Femur (tissue), 1 donor: ENCODE measurements around the gene IP6K1.
"Not testable (repeated sequence)": the region's sequence is repeated elsewhere in the genome, so short reads cannot be mapped to it uniquely, and the experiment has no call there.

Source experiments
- DNase-seq: peaks from one replicate; pipeline ENCODE4 v3.0.0-alpha.2; 2017

Gene IP6K1

DNA sequence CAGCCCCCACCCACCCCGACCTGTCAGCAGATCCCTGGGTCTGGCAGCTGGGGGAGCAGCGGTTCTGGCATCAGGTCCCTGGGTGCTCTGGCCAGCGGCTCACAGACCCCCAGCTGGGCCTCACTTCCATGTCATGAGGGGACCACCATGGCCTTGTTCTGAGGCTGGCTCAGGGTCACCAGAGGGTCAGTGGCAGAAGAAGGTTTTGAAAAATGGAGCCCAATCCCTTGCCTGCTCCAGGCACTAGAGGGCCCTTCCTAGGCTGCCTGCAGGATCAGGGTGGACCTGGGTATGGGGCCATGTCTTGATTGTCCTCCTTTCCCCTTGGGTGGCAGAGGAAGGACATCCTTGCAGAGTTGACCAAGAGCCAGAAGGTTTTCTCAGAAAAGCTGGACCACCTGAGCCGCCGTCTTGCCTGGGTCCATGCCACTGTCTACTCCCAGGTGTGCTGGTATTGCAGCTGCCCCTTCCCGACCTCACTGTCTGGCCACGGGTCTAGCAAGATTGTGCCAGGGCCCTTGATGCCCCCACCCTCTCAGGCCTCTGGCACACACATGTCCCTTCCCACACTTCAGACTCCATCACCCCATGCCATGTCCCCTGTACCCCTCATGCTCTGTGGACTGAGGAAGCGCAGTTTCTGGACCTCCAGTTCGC lies 79.8 kb downstream of the IP6K1 start:
- DNase-seq: no peak

DNA sequence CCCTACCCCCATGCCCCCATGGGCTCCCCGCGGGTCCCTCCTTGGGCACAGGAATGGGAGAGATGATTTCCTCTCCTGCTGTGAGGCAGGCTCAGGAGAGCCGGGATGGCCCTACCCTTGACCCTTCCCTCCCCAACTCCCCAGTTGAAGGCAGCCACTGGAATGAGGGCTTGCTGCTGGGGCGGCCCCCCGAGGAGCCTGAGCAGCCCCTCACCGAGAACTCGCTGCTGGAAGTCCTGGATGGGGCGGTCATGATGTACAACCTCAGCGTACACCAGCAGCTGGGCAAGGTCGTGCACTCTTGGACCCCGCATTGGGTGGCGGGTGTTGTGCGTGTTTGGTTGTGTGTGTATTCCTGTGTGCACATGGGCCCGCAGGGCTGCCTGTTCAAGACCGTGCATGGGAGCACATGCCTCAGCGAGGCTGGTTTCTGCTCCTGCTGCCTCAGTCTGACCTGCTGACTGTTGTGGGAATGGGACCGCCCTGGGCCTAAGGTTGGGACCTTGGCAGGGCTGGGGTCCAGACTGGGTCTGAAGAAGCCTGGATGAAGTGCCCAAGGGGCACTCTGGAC lies 80.9 kb downstream of the IP6K1 start:
- no peak for DNase-seq

DNA sequence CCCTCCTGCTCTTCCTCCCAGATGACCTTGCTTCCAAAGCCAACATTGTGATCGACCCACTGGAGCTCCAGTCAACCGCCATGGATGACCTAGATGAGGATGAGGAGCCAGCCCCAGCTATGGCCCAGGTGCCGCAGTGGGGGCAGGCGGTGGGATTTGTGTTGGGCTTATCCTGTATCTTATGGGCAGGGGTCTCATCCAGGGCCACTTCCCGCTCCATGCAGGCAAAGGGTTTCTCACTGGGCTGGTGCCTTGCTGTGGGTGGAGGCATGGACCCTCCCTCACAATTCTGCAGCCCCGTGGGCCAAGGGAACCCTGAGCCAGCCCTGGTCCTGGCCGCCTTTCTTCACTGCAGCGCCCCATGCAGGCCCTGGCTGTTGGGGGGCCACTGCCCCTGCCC lies 81.7 kb downstream of the IP6K1 start:
- DNase-seq: no peak

DNA sequence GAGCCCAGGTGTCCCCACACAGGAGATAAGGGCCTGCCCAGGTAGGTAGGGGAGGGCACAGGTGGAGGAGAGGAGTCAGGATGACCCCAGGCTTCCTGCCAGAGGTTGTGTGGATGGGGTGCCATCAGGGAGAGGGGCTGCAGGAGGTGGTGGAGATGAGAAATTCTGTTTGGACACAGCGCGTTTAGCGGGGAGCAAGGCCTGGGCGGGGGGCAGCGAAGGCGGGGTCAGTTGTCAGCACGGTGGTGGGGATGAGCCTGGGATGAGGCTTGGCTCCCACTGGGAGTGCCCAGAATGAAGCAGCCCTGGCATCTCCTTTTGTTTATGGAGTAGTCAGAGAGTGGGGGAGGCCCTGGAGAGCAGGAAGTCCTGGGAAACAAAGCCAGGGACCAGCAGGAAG lies 82.4 kb downstream of the IP6K1 start:
- DNase-seq: no peak

DNA sequence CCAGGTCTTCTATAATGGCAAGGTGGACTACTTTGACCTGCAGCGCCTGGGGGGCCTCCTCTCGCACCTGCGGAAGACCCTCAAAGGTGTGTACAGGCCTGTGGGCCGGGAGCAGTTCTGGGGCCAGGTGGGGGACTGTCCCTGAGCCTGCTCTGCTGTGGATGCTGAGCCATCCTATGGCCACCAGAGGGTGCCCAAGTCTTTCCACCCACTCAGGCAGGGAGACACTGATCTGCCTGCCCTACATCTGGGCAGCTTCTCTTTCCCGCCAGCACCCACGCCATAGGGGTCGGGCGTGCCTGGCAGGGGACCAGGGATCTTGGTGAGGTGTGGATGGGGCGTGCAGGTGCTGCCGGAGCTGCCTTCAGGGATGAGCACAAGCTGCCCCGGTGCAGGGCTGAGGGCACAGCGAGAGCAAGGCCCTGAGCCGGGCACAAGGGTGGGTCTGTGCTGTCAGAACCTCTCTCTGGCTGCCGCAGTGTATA lies 82.9 kb downstream of the IP6K1 start:
- DNase-seq: no peak

GRCh38 chr3:49702672-49703071 lies 83.7 kb downstream of the IP6K1 start:
- no peak for DNase-seq

DNA sequence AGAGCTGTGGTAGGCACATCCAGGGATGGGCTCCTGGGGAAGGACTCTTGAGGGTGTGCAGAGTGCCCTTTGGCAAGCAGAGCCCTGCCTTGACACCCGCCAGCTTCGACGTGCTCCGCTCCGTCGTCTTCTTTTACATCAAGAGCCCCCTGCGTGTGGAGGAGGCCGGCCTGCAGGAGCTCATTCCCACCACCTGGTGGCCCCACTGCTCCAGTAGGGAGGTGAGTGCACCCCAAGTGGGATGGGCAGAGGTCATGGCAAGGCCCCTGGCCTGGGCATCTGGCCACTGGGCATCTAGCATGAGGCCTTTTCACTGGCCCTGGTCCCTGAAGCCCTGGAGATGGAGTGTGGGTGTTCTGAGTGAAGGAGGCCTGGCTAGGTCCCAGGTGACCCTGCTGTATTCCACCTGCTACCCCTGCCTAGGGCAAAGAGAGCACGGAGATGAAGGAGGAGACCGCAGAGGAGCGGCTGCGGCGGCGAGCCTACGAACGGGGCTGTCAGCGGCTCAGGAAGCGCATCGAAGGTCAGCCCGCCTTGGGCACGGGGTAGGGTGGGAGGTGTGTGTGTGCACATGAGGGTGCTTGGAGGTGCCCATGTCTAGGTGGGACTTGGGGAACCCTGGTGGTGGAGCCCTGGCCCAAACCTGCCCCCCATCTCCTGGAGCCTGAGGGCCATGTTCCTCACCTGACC lies 84.8 kb downstream of the IP6K1 start:
- no peak for DNase-seq

DNA sequence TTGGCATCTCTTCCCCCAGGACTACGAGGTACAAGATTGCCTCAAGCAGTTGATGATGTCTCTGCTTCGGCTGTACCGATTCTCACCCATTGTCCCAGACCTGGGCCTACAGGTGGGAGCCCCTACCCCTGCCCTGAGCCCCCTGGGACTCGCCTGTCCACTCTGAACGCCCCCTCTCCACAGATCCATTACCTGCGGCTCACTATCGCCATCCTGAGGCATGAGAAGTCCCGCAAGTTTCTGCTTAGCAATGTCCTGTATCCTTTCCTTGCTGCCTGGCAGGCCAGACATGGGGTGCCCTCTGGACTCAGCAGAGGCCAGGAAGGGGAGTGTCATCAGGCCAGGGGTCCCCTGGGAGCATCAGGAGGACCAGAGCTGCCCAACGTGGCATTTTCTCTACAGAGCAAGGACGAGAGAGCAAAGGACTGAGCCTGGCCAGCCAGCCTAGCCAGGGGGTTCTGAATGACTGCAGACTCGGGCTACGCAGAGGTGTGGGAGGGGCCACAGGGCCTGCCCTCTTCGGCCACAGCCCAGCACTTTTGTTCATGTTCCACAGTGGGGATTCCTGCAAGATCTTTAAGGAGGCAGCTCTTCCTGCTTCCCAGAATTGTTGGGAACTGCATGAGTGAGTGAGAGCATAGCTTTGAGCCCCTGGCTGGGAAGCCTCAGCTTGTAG lies 85.8 kb downstream of the IP6K1 start:
- no peak for DNase-seq

DNA sequence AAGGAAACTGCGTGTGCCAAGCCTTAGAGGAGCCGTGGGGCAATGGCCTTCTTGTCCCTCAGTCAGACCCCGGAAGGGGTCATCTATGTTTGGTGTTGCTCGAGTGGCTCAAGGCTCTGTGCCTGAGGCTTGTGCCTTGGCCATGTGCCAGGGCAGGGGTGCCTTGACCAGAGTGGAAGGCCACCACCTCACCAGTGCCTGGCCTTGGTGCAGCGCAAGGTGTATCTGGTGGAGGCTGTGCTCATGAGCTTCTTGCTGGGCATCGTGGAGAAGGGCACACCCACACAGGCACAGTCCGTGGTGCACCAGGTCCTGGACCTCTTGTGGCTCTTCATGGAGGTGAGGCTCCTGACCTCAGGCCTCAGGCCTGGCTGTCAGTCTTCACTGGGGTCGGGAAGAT lies 86.3 kb downstream of the IP6K1 start:
- no peak for DNase-seq

- DNase-seq: no peak
These were observed 86.9 kb downstream of the IP6K1 start for GRCh38 chr3:49699281-49699979.

DNA sequence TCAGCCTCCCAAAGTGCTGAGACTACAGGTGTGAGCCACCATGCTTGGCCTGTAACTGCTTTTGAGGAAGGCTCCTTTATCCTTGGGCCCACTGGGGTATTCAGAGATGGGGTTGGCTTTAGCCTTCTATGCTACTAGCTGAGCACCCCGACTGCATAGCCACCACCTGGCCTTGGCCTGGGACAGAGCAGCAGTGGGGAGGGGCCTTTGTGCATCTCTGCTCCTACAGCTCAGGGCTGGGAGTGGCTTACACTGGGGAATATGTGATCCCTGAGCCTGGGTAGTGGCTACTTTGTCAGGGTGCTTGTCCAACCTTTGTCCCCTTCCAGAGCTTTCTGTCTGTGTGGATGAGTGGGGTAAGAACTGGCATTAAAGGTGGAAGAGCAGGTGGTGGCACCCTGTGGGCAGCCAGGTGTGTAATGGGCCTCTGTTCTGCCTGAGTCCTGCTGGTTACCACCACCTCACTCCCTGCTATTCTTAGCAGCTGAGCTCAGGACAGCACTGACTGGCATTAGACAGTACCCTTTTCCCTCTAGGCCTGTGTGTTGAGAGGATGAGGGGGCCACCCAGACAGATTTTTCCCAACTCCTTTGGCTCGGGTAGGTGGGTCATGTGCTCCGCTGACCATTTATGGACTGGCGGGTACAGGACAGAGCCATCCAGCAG lies 90.9 kb downstream of the IP6K1 start:
- DNase-seq: not testable (repeated sequence)

DNA sequence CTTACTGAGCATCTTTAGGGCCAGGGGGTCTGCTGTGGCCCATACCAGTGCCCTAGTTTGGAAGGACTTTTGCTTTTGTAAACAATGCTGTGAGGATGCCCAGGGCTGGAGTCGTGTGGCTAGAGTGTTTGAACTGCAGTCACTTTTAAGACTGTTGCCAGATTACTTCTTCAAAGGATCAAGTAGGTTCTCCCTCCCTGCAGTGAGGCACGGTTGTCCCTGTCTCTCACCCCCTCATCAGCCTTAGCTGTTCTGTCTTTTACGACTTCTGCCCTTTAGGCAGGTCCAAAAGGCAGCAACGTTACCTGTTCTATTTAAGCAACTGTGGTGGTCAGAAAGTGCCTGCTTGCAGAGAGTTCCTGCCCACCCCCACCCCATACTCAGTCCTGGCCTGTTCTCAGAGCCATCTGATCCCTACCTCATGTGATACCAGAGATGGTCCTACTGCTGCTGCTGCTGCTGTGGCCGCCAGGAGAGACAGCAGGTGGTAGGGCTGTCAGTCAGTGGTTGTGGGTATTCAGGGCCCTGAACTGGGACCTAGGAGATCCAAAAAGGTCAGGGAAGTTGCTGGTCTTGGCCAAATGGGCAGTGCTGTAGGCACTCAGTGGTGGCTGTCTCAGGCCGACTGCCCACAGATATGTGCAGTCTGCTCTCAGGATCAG lies 91.8 kb downstream of the IP6K1 start:
- DNase-seq: not testable (repeated sequence)

DNA sequence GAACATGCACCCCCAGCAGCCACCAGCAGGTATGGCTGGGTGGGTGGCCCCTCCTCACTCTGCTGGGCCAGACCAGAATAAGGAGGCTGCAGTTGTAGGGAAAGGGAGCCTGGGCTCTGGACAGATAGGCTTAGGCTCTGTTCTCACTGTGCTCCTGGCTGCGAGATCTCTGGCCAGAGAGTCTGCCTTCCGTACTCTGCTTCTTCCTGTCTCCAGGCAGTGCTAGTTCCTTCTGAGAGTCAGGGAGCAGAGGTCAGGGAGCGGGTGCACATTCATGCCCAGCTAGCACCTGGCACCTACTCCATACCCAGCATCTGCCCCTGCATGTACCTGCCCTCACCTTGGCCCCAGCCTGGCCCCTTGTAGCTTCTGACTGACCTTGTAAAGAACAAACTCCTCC lies 94.9 kb downstream of the IP6K1 start:
- DNase-seq: not testable (repeated sequence)

GRCh38 chr3:49690856-49691255 lies 95.5 kb downstream of the IP6K1 start:
- DNase-seq: not testable (repeated sequence)

DNA sequence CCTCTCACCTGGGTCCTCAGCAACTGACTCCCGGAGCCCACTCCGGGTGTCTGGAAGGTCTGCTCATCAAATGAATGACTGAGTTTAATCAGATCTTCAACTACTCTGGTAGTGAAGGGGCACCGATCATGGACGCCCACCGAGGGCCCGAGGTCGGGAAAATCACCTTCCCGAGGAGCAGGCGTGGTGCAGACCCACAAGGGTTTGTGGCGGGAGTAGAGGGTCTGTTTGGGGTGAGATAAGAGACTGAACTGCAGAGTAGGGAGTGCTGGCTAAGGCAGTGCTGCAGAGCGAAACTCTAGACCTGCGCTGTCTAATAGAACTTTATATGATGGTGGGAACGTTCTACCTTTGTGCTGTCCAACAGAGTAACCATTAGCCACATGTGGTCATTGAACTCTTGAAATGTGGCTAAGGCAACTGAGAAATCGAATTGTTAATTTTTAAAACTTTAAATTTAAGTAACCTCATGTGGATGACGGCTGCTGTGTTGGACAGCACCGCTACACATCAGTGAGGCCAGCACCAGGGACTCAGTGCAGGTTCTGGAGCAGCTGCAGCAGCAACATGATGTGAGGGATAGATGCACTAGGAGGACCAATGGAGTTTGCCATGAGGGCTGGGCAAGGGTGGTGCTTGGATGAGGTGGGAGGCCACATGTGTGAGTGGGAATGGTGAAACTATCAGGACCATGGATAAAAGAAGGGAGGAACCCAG lies 96.3 kb downstream of the IP6K1 start:
- DNase-seq: not testable (repeated sequence)

DNA sequence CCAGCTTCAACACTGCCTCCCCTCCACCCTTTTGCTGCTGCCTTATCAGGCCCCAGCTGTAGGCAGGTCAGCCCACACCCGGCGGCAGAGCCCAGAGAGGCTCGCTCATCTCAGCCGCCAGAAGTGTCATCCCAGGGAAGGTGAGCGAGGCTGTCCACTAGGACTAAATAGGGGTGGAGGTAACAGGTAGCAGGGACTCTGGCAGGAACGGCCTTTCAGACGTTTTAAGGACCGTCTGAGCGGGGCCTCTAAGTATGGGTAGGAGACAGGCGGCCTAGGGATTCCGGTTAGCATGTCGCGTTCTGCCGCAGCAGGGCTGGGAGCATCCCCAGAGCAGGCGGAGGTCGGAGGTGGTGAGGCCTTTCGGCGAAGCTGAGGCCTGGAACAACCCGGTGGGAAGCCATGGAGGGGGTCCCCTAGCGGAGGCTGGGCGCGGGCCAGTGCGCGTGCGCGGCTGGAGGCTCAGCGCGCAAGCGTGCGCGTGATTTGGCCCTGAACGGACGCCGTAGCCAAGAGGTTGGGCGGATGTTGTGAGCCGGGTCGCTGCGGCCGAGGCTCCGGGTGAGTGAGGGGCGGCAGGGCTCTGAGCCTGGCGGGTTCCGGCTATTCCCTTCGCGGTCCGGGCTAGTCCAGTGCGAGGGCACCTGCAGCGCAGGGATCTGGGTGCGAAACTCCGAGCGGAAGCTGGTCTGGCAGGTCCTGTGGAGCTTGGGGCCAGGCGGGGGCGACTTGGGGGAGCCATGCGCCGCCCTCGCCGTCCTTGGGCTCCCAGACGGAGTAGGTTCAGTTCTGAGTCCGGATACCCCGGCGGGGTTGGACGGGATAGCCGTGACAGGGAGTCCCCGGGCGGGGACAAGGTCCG lies 97.1 kb downstream of the IP6K1 start, which contains the start of the genes MST1 and RNF123:
MST1 (minus strand) TSS at position 429 of the 862 bp plus-strand sequence. CDS start 783 bp downstream, outside the sequence.
RNF123 (plus strand) TSS at position 512 of the 862 bp plus-strand sequence. CDS start 1,609 bp downstream, outside the sequence.
- DNase-seq: peak; percentile 95

- not testable (repeated sequence) for DNase-seq
These were observed 97.8 kb downstream of the IP6K1 start for GRCh38 chr3:49688338-49689045.

DNA sequence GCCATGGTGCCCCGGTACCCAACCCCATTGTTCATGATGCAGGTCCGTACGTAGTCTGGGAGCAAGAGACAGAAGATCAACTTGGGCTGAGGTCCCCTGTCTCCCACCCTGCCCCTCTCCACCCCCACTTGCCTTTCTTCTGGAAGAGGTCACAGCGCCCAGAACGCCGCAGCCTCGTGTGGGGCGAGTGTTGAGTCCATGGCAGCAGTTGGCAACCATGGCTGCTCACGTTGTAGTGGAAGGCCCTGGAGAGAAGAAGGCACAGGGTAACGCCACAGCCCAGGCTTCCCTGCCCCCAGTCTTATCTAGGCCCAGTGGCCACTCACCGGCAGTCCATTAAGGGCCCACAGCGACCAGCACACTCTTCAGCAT lies 98.9 kb downstream of the IP6K1 start:
- DNase-seq: not testable (repeated sequence)

- DNase-seq: peak; percentile 56
These were observed 99.4 kb downstream of the IP6K1 start for GRCh38 chr3:49686769-49687423.
